GM18951 (cell line): ENCODE data around the gene ZNF710.

Experiments
- POLR2A ChIP-seq: IDR thresholded peaks from 4 replicates; pipeline ENCODE4 v1.6.1; 2011; ENCODE audit warnings: mild to moderate bottlenecking; ENCODE audit not compliant: insufficient read length, insufficient read depth; ENCODE audit errors: extremely low read depth
- in situ Hi-C: fragments of 300-500 bp; cut with MboI; formaldehyde crosslinking; loops from one replicate; pipeline ENCODE4 v1.12.0; 2022; ENCODE audit warnings: low sequenced_read_pairs, mixed read lengths, inconsistent platforms; ENCODE audit not compliant: unreplicated experiment

ZNF710 gene

GRCh38 chr15:90071220-90071807, 70.2 kb downstream of the ZNF710 start:
- in situ Hi-C loops, result no loop called here
- TF ChIP-seq POLR2A, result no peak

GRCh38 chr15:90072978-90073640, 72.0 kb downstream of the ZNF710 start:
- in situ Hi-C loops, result no loop called here
- TF ChIP-seq POLR2A, result no peak

GRCh38 chr15:90074023-90074422, 72.9 kb downstream of the ZNF710 start:
- TF ChIP-seq POLR2A, result no peak
- in situ Hi-C loops, result no loop called here

GRCh38 chr15:90074916-90075315, 73.8 kb downstream of the ZNF710 start:
- TF ChIP-seq POLR2A, result no peak
- in situ Hi-C loops, result loop anchor here (5.0 kb wide), 1 partner anchor 178 kb away; no protein-coding TSS in a partner anchor

GRCh38 chr15:90075420-90076289, 74.5 kb downstream of the ZNF710 start:
- in situ Hi-C loops, result loop anchor here (5.0 kb wide), 1 partner anchor 178 kb away; no protein-coding TSS in a partner anchor
- no peak for TF ChIP-seq POLR2A

GRCh38 chr15:90076716-90077115, 75.6 kb downstream of the ZNF710 start:
- in situ Hi-C loops, result loop anchor here (5.0 kb wide), 1 partner anchor 179 kb away; no protein-coding TSS in a partner anchor
- TF ChIP-seq POLR2A, result no peak

DNA sequence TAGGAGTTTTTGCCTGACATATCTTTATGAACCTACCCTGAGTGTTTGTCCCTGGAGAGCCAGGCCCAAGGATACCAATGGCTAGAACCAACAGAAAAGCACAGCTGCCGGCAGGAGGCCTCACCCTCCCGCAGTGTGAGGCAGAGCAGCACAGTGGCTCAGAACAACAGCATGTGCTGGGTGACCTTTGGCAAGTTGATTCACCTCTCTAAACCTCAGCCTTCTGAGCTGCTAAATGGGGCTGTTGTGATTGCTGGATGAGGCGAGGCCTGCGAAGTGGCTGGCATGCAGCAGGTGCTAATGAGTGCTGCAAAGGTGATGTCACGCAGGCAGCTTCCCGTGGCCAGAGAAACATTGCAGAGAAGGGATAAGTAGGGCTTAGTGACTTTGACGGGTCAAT, 77.8 kb downstream of the ZNF710 start:
- TF ChIP-seq POLR2A, result no peak
- in situ Hi-C loops, result loop anchor here (5.0 kb wide), 1 partner anchor 182 kb away; no protein-coding TSS in a partner anchor

DNA sequence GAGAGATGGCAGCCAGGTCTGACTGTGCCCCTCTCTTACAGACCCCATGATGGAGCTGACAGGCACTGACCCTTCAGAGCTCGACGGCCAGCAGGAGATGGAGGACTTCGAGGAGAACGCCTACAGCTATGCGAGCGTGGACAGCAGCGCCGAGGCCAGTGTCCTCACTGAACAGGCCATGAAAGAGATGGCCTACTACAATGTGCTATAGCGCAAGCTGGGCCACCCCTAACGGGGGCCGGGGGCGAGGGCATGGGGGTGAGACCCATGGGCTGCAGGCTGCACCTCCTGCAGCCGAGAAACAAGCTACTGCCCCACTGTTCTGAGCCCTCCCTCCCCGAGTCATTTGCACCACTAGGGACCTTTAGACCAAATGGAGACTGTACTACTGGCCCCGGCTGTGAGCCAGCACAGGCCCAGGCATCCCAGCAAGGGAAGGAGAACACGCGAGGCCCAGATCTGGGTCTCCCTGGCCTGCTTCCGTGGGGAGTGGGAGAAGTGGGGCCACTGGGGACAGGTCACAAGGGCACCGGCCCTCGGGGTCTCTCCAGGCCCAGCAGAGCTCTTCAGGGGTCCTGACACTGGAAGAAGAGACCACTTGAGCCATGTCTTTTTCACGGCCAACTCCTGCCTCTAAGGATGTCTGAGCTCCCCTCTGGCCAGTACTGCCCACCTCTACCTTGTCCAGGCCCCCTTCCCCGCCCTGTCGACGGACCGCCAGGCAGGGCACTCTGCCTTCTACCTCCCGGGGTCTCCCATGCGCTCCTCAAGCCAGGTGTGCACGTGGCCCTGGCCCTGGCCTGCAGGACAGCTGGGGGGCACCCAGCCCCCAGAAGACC, 78.7 kb downstream of the ZNF710 start:
- no peak for TF ChIP-seq POLR2A
- in situ Hi-C loops, result loop anchor here (5.0 to 10.0 kb wide), 2 partner anchors 183 to 325 kb away; partner anchors contain the start of gene MESP1

DNA sequence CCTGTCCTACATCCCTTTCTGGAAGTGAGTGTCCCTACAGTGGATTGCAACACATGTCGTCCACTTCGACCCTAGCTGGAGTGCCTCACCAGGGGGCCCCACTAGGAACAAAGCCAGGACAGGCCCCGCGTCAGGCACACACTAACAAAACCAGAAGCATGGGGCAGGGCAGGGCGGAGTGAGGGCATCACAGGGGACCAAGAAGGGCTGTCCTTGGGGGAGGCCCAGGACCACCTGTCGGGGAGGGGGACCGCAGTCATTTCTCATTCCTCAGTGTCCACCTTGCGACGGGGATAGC, 79.3 kb downstream of the ZNF710 start:
- no peak for TF ChIP-seq POLR2A
- in situ Hi-C loops, result loop anchor here (10.0 kb wide), 1 partner anchor 326 kb away; the partner anchor contains the start of gene MESP1

DNA sequence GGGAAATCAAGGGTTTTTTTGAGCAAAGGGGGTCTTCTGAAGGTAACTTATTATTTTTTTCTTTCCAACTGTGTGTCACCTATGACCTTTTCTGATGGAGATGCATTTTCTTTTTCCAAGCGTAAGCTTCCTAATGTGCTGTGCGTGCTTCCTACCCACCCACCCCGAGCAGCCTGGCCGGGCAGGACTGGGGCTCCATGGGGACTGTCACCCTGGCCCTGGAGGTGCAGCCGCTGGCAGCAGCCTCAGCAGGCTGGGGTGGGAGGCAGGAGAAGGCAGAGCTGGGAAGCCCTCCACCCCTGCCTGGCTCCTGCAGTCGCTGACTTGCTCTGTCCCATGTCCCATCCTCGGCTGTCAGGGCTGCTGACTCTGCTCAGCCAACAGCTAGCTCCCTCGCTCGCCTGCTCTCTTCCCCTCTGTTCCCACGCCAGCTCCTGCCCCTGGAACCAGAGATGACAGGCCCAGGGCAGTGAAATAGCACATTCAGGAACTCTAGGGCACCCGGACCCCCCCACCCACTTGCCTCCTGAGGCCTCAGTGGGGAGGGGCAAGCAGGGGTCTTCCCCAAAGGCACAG, 79.8 kb downstream of the ZNF710 start:
- in situ Hi-C loops, result loop anchor here (10.0 kb wide), 1 partner anchor 326 kb away; the partner anchor contains the start of gene MESP1
- no peak for TF ChIP-seq POLR2A

DNA sequence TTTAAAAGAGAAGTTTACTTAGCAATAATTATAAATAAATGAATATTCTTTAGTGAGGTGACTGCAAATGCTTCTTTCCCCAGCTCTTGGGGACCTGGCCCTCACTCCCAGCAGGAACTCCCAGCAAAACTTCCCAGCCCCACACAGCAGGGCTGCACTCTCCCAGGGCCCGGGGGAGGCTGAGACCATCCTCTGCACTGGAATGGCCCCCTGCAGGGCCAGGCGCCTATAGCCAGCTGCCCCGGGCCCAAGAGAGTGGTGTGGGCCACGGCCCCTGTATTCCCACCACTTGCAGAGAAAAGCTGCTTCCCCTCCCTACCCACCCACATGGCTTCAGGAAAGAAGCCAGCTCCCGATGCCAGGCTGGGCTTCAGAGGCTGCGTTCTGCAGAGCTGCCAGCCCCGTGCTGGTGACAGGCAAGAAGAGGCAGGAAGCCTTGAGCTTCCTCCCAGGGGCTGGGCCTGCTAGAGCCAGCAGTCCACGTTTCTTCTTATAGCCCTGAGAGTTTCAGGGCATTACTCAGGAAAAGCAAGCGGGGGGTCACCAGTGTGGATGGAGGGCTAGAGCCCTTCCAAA, 81.1 kb downstream of the ZNF710 start:
- no peak for TF ChIP-seq POLR2A
- in situ Hi-C loops, result loop anchor here (10.0 kb wide), 1 partner anchor 327 kb away; the partner anchor contains the start of gene MESP1

DNA sequence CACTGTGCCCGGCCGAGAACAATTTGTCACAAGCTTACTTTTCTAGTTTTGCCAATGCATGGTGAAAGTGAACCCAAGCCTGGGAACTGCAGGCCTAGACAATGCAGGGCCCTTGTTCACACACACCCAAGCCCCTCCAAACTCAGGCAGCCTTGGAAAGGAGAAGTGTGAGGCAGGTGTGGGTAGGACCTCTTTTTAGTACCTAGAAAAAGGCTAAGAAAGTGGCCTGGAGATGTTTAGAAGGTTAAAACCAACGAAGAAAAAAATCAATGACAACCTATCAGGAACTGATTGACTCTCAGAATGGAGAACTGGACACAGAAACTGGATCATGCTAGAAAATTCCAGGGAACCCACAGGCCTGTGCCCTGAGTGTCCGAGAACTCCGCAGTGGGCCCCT, 82.3 kb downstream of the ZNF710 start:
- no peak for TF ChIP-seq POLR2A
- in situ Hi-C loops, result loop anchor here (10.0 kb wide), 1 partner anchor 329 kb away; the partner anchor contains the start of gene MESP1
